Measurements from ENCODE around the gene CD79A. TPM values are rescaled to one million over a fixed set of nuclear protein-coding genes. Genes with fewer than 3 reads are reported as not detected.

The CD79A gene
- total RNA-seq, 4 donors from 2014 or later = 0.72 to 1.8 TPM; not detected in 2

- DNase-seq (ENCODE audit: low spot score) = no peak
- ATAC-seq (ENCODE audit: low FRiP score) = no peak
- no peak for TF ChIP-seq CTCF (IDR thresholded peaks at IDR 0.05)
These were observed 28.4 kb downstream of the CD79A start for GRCh38 chr19:41905273-41906002.

- no peak for TF ChIP-seq CTCF (IDR thresholded peaks at IDR 0.05)
- no peak for ATAC-seq (ENCODE audit: low FRiP score)
These were observed 29.2 kb downstream of the CD79A start for GRCh38 chr19:41906271-41906670.

GRCh38 chr19:41906916-41907680 lies 30.0 kb downstream of the CD79A start:
- DNase-seq (ENCODE audit: low spot score) (no peak), ATAC-seq (ENCODE audit: low FRiP score) (no peak)
- TF ChIP-seq CTCF (IDR thresholded peaks at IDR 0.05) = no peak

More at GRCh38 chr19:41906271-41906670, 29.2 kb downstream of the CD79A start:
- no peak for DNase-seq (ENCODE audit: low spot score)

- TF ChIP-seq CTCF (IDR thresholded peaks at IDR 0.05) = no peak
- DNase-seq (ENCODE audit: low spot score) (no peak), ATAC-seq (ENCODE audit: low FRiP score) (no peak)
These were observed 31.0 kb downstream of the CD79A start for GRCh38 chr19:41907994-41908615.

GRCh38 chr19:41908724-41909464 lies 31.8 kb downstream of the CD79A start:
- DNase-seq (ENCODE audit: low spot score) = no peak
- no peak for ATAC-seq (ENCODE audit: low FRiP score)
- TF ChIP-seq CTCF (IDR thresholded peaks at IDR 0.05) = no peak

- ATAC-seq (ENCODE audit: low FRiP score) = no peak
- no peak for DNase-seq (ENCODE audit: low spot score)
- no peak for TF ChIP-seq CTCF (IDR thresholded peaks at IDR 0.05)
These were observed 32.6 kb downstream of the CD79A start for GRCh38 chr19:41909706-41910105.
